OCI-LY7 (cell line): Measurements from ENCODE around the gene KRTAP10-5. TPM values are rescaled to one million over a fixed set of nuclear protein-coding genes. Genes with fewer than 3 reads are reported as not detected.

Experiments used
- BruUV-seq: library from RNA; stranded (reverse); fragments of 400-500 nt; replicated peaks from 2 replicates; lab custom pipeline; 2021; lab: Mats Ljungman, UMichigan
- CTCF ChIA-PET: fragments of 300-600 bp; sonication (Branson Sonifier 250); formaldehyde crosslinking; loops from one replicate; lab custom pipeline; 2022; ENCODE audit warnings: antibody characterized with exemption; ENCODE audit not compliant: unreplicated experiment; lab: Charles Lee
- POLR2A ChIA-PET: fragments of 300-600 bp; sonication (Branson Sonifier 250); formaldehyde crosslinking; loops from one replicate; lab custom pipeline; 2022; ENCODE audit warnings: antibody characterized with exemption; lab: Charles Lee
- DNase-seq: peaks from one replicate; pipeline ENCODE4 v3.0.0-alpha.2; 2015; ENCODE audit warnings: low spot score
- H2AFZ ChIP-seq: fragments of 200-600 bp; sonication (generic), shearing (Covaris generic); 2 replicates; pipeline ENCODE4 v1.6.1; 2014; ENCODE audit warnings: mild to moderate bottlenecking, antibody characterized with exemption, low read length, moderate library complexity
- H3K27ac ChIP-seq: fragments of 200-600 bp; sonication (generic); 2 replicates; pipeline ENCODE4 v1.5.1; 2014; ENCODE audit warnings: mixed run types, low read depth, mild to moderate bottlenecking, moderate library complexity, low read length, inconsistent platforms; ENCODE audit not compliant: poor library complexity, severe bottlenecking
- H3K36me3 ChIP-seq: fragments of 200-600 bp; sonication (generic); 2 replicates; pipeline ENCODE4 v1.6.1; 2014; ENCODE audit warnings: mild to moderate bottlenecking, antibody characterized with exemption, low read length, moderate library complexity, mixed read lengths; ENCODE audit not compliant: insufficient read depth
- H3K4me1 ChIP-seq: fragments of 200-600 bp; sonication (generic); 2 replicates; pipeline ENCODE4 v1.5.1; 2014; ENCODE audit warnings: mild to moderate bottlenecking, low read length; ENCODE audit not compliant: insufficient read depth, poor library complexity, severe bottlenecking
- H3K4me2 ChIP-seq: fragments of 200-600 bp; sonication (generic); 2 replicates; pipeline ENCODE4 v1.6.1; 2014; ENCODE audit warnings: mild to moderate bottlenecking, low read length
- H3K4me3 ChIP-seq: fragments of 200-600 bp; sonication (generic); 2 replicates; pipeline ENCODE4 v1.5.1; 2014; ENCODE audit warnings: mild to moderate bottlenecking, low read depth, low read length; ENCODE audit not compliant: poor library complexity, severe bottlenecking
- H3K79me2 ChIP-seq: fragments of 200-600 bp; sonication (generic); 2 replicates; pipeline ENCODE4 v1.6.1; 2016; ENCODE audit warnings: low read depth, mild to moderate bottlenecking, low read length, moderate library complexity, mixed read lengths; ENCODE audit not compliant: insufficient read depth
- H3K9me2 ChIP-seq: fragments of 200-600 bp; sonication (generic); 2 replicates; pipeline ENCODE4 v1.6.1; 2016; ENCODE audit warnings: mild to moderate bottlenecking, low read length, mixed read lengths; ENCODE audit not compliant: insufficient read depth
- H3K9me3 ChIP-seq: fragments of 200-600 bp; sonication (generic); 2 replicates; pipeline ENCODE4 v1.6.1; 2014; ENCODE audit warnings: mild to moderate bottlenecking, mixed run types, low read length, mixed read lengths
- H4K20me1 ChIP-seq: fragments of 200-600 bp; sonication (generic); 2 replicates; pipeline ENCODE4 v1.6.1; 2014; ENCODE audit warnings: mild to moderate bottlenecking, antibody characterized with exemption, low read length, moderate library complexity, mixed read lengths; ENCODE audit not compliant: insufficient read depth
- EZH2phosphoT487 ChIP-seq: fragments of 200-600 bp; sonication (generic); IDR thresholded peaks from 2 replicates; pipeline ENCODE4 v1.6.1; 2018; ENCODE audit warnings: low read depth, borderline replicate concordance, mild to moderate bottlenecking, mixed run types, antibody characterized with exemption, low read length, moderate library complexity, mixed read lengths
- intact Hi-C: fragments of 100-400 bp; cut with micrococcal nuclease; formaldehyde crosslinking; loops from one replicate; pipeline ENCODE4 v1.10.0; 2022; ENCODE audit not compliant: unreplicated experiment
- total RNA-seq, 2 experiments: library from RNA; depleted of rRNA in 1 of 2; stranded (reverse); fragments of >200 nt in 1 of 2; shearing (Covaris generic) in 1 of 2; gene quantifications; 2 replicates each; pipeline ENCODE4 v1.2.3, GENCODE V29; 2014 to 2022
- TF ChIP-seq, protein P1 (sequence below): fragments of 200-600 bp; sonication (generic); conservative IDR thresholded peaks from 2 replicates; pipeline ENCODE4 v1.5.1; 2014; ENCODE audit warnings: mild to moderate bottlenecking, antibody characterized with exemption, low read length, moderate library complexity, mixed read lengths

KRTAP10-5 gene
- total RNA-seq, 2 experiments from 2014 or later: not detected

DNA sequence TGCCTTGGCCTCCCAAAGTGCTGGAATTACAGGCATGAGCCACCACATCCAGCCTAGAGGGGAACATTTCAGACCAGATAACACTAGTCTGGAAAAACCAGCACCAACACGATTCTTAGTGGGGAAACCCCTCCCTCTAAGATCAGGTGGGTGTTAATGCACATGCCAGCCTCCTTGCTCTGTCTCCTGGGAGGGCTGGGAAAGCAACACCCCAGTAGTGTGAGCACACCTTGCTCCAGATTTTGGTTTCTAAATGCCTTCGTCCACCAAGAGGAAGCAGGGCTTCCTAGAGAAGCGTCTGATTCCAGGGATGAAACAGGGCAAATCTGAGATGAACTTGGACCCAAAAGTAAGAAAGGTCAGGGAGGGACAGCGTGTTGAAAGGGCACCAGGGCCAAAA, 9.1 kb downstream of the KRTAP10-5 start:
- Histone ChIP-seq H3K4me3 (no peak overlapping the region), H3K79me2 (no peaks in the 10 kb centered on the region), H2AFZ (no peak overlapping the region), H3K27ac (no peak overlapping the region), H3K9me3 (no peaks in the 10 kb centered on the region), H3K9me2 (no peaks in the 10 kb centered on the region), H4K20me1 (no peaks in the 10 kb centered on the region), H3K4me1 (no peaks in the 10 kb centered on the region), H3K4me2 (no peak overlapping the region), H3K36me3 (no peaks in the 10 kb centered on the region)
- intact Hi-C loops: no loop called here
- ChIA-PET POLR2A (no interaction called here), CTCF (no interaction called here)
- TF ChIP-seq, protein P1, sequence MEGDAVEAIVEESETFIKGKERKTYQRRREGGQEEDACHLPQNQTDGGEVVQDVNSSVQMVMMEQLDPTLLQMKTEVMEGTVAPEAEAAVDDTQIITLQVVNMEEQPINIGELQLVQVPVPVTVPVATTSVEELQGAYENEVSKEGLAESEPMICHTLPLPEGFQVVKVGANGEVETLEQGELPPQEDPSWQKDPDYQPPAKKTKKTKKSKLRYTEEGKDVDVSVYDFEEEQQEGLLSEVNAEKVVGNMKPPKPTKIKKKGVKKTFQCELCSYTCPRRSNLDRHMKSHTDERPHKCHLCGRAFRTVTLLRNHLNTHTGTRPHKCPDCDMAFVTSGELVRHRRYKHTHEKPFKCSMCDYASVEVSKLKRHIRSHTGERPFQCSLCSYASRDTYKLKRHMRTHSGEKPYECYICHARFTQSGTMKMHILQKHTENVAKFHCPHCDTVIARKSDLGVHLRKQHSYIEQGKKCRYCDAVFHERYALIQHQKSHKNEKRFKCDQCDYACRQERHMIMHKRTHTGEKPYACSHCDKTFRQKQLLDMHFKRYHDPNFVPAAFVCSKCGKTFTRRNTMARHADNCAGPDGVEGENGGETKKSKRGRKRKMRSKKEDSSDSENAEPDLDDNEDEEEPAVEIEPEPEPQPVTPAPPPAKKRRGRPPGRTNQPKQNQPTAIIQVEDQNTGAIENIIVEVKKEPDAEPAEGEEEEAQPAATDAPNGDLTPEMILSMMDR: no peak
- no peak for TF ChIP-seq EZH2phosphoT487
- no peak for DNase-seq
- no TSS peak for BruUV-seq

DNA sequence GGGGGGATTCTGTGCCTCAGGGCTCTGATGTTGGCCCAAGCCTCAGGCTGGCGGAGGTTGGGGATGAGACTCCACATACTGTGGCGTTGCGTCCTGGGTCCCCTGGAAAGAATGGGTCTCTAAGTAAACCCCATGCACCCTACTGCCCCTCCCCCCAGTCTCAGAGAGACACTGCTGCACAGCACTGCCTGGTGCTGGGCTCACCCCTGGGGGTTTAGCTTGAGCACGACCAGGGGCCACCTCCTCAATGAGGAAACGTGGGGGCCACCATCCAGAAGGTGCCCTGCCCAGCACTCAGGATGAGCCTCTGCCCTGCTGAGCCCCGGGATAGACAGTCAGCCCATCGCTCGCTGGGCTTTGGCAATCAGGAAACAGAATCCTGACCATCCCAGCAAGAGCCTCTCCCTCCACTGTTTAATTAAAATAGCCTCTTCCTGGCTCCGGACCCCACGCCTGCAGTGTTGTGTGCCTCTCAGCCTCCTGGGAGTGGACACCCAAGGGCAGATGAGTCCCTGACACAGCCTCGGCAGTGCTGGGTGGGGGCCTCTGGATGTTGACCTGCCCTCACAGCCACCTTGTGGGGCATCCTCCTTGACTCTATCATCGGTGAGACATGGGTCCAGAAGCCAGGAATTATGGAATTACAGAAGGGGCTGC, 10.4 kb downstream of the KRTAP10-5 start:
- TF ChIP-seq EZH2phosphoT487: no peak
- TF ChIP-seq, protein P1: no peak
- POLR2A ChIA-PET: no interaction called here
- H3K9me2 ChIP-seq: no peaks in the 10 kb centered on the region
- H3K4me3 ChIP-seq: no peak overlapping the region
- no peaks in the 10 kb centered on the region for H4K20me1 ChIP-seq
- no peak overlapping the region for H2AFZ ChIP-seq
- no peaks in the 10 kb centered on the region for H3K79me2 ChIP-seq
- intact Hi-C loops: no loop called here
- no peak for DNase-seq
- no TSS peak for BruUV-seq
- no peak overlapping the region for H3K4me2 ChIP-seq
- H3K9me3 ChIP-seq: no peaks in the 10 kb centered on the region
- H3K27ac ChIP-seq: no peak overlapping the region
- H3K4me1 ChIP-seq: no peaks in the 10 kb centered on the region
- CTCF ChIA-PET: no interaction called here
- H3K36me3 ChIP-seq: no peaks in the 10 kb centered on the region
